SW 1271 (cell line): ENCODE results near the gene MRTFB.

Source experiments
- DNase-seq, 2 experiments: peaks; one replicate each; lab custom pipeline; 2025; lab: John Stamatoyannopoulos, UW

MRTFB gene

GRCh38 chr16:14062261-14062660 lies 8.9 kb upstream of the MRTFB start:
- DNase-seq: no peak

- no peak for DNase-seq
These were observed 7.2 kb upstream of the MRTFB start for GRCh38 chr16:14063618-14064581.

GRCh38 chr16:14069818-14070217 lies 1.3 kb upstream of the MRTFB start:
- DNase-seq: no peak

- no peak for DNase-seq
These were observed 603 bp upstream of the MRTFB start for GRCh38 chr16:14070555-14070876.

- DNase-seq: no peak
These were observed 605 bp downstream of the MRTFB start for GRCh38 chr16:14071576-14072271.

GRCh38 chr16:14072360-14072759 lies 1.2 kb downstream of the MRTFB start:
- DNase-seq: no peak

GRCh38 chr16:14074544-14074943 lies 3.4 kb downstream of the MRTFB start:
- no peak for DNase-seq

GRCh38 chr16:14077918-14078317 lies 6.8 kb downstream of the MRTFB start:
- DNase-seq: no peak

- DNase-seq: no peak
These were observed 15.4 kb downstream of the MRTFB start for GRCh38 chr16:14086477-14086876.

GRCh38 chr16:14087181-14087580 lies 16.1 kb downstream of the MRTFB start:
- no peak for DNase-seq

GRCh38 chr16:14087590-14088154 lies 16.6 kb downstream of the MRTFB start:
- DNase-seq: no peak

GRCh38 chr16:14088155-14088753 lies 17.1 kb downstream of the MRTFB start:
- no peak for DNase-seq

GRCh38 chr16:14089283-14089823 lies 18.2 kb downstream of the MRTFB start:
- no peak for DNase-seq

- no peak for DNase-seq
These were observed 21.4 kb downstream of the MRTFB start for GRCh38 chr16:14092561-14092960.

GRCh38 chr16:14095883-14096551 lies 24.9 kb downstream of the MRTFB start:
- DNase-seq: no peak

GRCh38 chr16:14097182-14097959 lies 26.3 kb downstream of the MRTFB start:
- DNase-seq: no peak

- no peak for DNase-seq
These were observed 27.0 kb downstream of the MRTFB start for GRCh38 chr16:14098081-14098480.

- no peak for DNase-seq
These were observed 29.7 kb downstream of the MRTFB start for GRCh38 chr16:14100825-14101224.

- DNase-seq: no peak
These were observed 30.3 kb downstream of the MRTFB start for GRCh38 chr16:14101415-14101814.

- no peak for DNase-seq
These were observed 32.0 kb downstream of the MRTFB start for GRCh38 chr16:14102925-14103720.
